Left lung (tissue), 10 donors: ENCODE results near the gene ANK2. TPM values are rescaled to one million over a fixed set of nuclear protein-coding genes. Genes with fewer than 3 reads are reported as not detected.

Source experiments
- ATAC-seq: fragments of 200-7000 bp; cut with Tn5 transposase; one replicate; pipeline ENCODE4 v1.9.1; 2020; ENCODE audit warnings: moderate library complexity
- DNase-seq, 4 donors: peaks; one replicate each; pipeline ENCODE4 v3.0.0-alpha.2; 2013 to 2020
- H3K27ac ChIP-seq, 2 donors: fragments of 200-600 bp; sonication (generic) in 1 of 2; one replicate each; pipeline versions ENCODE4 v1.5.0 to v1.8.0; 2020 to 2021
- H3K27me3 ChIP-seq, 2 donors: fragments of 200-600 bp; sonication (generic) in 1 of 2; one replicate each; pipeline versions ENCODE4 v1.5.0 to v1.8.0; 2020 to 2021
- H3K36me3 ChIP-seq, 2 donors: fragments of 200-600 bp; sonication (generic) in 1 of 2; one replicate each; pipeline versions ENCODE4 v1.5.0 to v1.8.0; 2020 to 2021
- H3K4me1 ChIP-seq, 2 donors: fragments of 200-600 bp; one replicate each; pipeline ENCODE4 v1.8.0; 2021
- H3K4me3 ChIP-seq, 2 donors: fragments of 200-600 bp; sonication (generic) in 1 of 2; one replicate each; pipeline versions ENCODE4 v1.5.0 to v1.8.0; 2020 to 2021; ENCODE audit warnings: mild to moderate bottlenecking in 1 of 2
- H3K9me3 ChIP-seq, 2 donors: fragments of 200-600 bp; sonication (generic) in 1 of 2; one replicate each; pipeline versions ENCODE4 v1.5.0 to v1.8.0; 2020 to 2021
- CTCF ChIP-seq, 2 donors: fragments of 200-600 bp; sonication (generic) in 1 of 2; IDR thresholded peaks; one replicate each; pipeline versions ENCODE4 v1.5.0 to v1.8.0; 2021; ENCODE audit warnings: antibody characterized with exemption in 2 of 2
- intact Hi-C, 2 donors: fragments of 100-400 bp; cut with DNase I; formaldehyde crosslinking; loops; one replicate each; pipeline versions ENCODE4 v1.11.2 to v1.14.2; 2022
- polyA plus RNA-seq, 6 donors: library from polyadenylated mRNA; unstranded; fragments of 120-200 nt; gene quantifications; one replicate each; pipeline ENCODE4 v1.2.1, GENCODE V29; 2013; ENCODE audit not compliant: insufficient read length in 6 of 6
- total RNA-seq, 2 donors: library from RNA; stranded (reverse); fragmentation: NEBNext Ultra II Directional; extraction: Animal tissue kit (Norgen Biotek cat#: 25700); gene quantifications; one replicate each; pipeline ENCODE4 v1.2.1, GENCODE V29; 2021
- donor health status: DM: no; HTN: yes; CAD: no.
- donor health status: DM: no; HTN: no; CAD: no.

ANK2 gene
- total and polyA plus RNA-seq, 8 donors: 18.2 to 33.2 (median 28.8) TPM

DNA sequence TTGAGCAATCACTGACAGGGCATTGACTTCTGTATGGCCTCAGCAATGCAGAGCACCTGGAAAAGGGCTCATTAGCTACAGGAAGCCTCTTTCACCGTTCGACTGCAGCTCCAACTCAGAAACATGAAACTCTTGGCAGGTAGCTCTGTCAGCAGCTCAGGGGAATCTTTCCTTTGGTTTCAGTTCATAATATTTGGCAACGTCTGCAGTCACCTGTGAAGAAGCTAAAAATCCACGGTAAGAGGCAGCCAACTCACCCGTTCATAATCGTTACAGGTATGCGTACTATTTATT, 357.2 kb downstream of the ANK2 start:
- TF ChIP-seq CTCF (IDR thresholded peaks at IDR 0.05): no peak
- Histone ChIP-seq H3K27me3 (no peaks in the 10 kb centered on the region), H3K36me3 (no peaks in the 10 kb centered on the region), H3K4me3 (no peak overlapping the region), H3K4me1 (no peaks in the 10 kb centered on the region), H3K9me3 (no peaks in the 10 kb centered on the region), H3K27ac (no peak overlapping the region)
- no peak for DNase-seq
- no peak for ATAC-seq
- intact Hi-C loops: no loop called here

DNA sequence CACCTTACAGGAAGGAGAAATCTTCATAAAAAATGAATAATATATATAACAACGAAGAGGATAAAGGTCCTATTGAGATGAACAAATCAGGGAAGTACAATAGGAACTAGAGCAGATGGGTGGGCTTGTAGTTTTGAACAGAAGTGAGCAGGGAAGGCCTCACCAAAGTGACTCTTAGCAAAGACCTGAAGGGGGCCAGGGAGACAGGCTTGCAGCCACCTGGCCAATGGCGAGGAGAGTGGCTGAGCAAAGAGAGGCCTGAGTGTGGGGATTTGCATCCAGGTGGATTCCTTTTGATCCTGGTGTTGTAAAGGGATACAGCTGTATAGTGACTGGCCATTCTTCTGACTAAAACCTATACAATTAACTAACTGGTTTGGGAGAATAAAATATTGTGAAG, 358.0 kb downstream of the ANK2 start:
- H3K36me3 ChIP-seq: no peaks in the 10 kb centered on the region

GRCh38 chr4:113409181-113409580, 359.7 kb downstream of the ANK2 start:
- ATAC-seq (no peak), DNase-seq (no peak)
- H3K4me3 ChIP-seq: no peak overlapping the region
- H3K4me1 ChIP-seq: no peaks in the 10 kb centered on the region
- TF ChIP-seq CTCF (IDR thresholded peaks at IDR 0.05): no peak
- H3K36me3 ChIP-seq: no peaks in the 10 kb centered on the region
- H3K27ac ChIP-seq: no peak overlapping the region
- no peaks in the 10 kb centered on the region for H3K27me3 ChIP-seq
- intact Hi-C loops: no loop called here
- H3K9me3 ChIP-seq: no peaks in the 10 kb centered on the region

More for the DNA sequence above, 358.0 kb downstream of the ANK2 start:
- Histone ChIP-seq H3K27me3 (no peaks in the 10 kb centered on the region), H3K27ac (no peak overlapping the region), H3K4me3 (no peak overlapping the region), H3K4me1 (no peaks in the 10 kb centered on the region), H3K9me3 (no peaks in the 10 kb centered on the region)
- no peak for ATAC-seq
- intact Hi-C loops: no loop called here
- no peak for TF ChIP-seq CTCF (IDR thresholded peaks at IDR 0.05)
- DNase-seq: no peak

GRCh38 chr4:113410686-113411085, 361.2 kb downstream of the ANK2 start:
- H3K27me3 ChIP-seq: no peaks in the 10 kb centered on the region
- TF ChIP-seq CTCF (IDR thresholded peaks at IDR 0.05): no peak
- H3K27ac ChIP-seq: no peak overlapping the region
- no peak overlapping the region for H3K4me3 ChIP-seq
- DNase-seq (no peak), ATAC-seq (no peak)
- no peaks in the 10 kb centered on the region for H3K4me1 ChIP-seq
- intact Hi-C loops: no loop called here
- H3K36me3 ChIP-seq: no peaks in the 10 kb centered on the region
- H3K9me3 ChIP-seq: no peaks in the 10 kb centered on the region

DNA sequence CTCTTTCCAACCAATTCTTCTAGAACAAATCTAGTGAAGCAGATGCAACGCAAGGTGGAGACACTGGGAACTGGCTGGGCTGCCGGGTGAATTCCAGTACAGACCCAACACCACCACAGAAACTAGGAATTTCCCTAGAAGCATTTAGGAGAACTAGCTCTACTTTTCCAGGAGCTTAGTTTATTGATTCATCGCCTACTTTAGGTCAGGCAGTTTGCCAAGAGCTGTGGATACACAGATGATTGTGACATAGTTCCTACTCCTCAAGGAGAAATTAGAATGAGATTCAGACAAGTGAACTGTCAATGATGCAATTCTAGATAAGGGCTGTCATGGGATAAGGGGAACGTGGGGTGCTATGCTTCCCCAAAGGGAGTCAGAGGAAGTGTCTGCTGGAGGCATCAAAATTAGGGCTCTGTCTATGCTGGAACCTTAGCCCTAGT, 362.1 kb downstream of the ANK2 start:
- H3K4me3 ChIP-seq: no peak overlapping the region
- DNase-seq: no peak
- peak; percentile 89 for ATAC-seq
- no peaks in the 10 kb centered on the region for H3K36me3 ChIP-seq
- no peaks in the 10 kb centered on the region for H3K9me3 ChIP-seq
- H3K27me3 ChIP-seq: no peaks in the 10 kb centered on the region
- no peak overlapping the region for H3K27ac ChIP-seq
- no peaks in the 10 kb centered on the region for H3K4me1 ChIP-seq
- intact Hi-C loops: no loop called here
- TF ChIP-seq CTCF (IDR thresholded peaks at IDR 0.05): no peak
